DOHH2 (cell line): ENCODE results near the gene LGR6.

Source experiments
- EZH2phosphoT487 ChIP-seq: fragments of 200-600 bp; sonication (generic); IDR thresholded peaks from 2 replicates; pipeline ENCODE4 v1.6.1; 2017; ENCODE audit warnings: borderline replicate concordance, mild to moderate bottlenecking, antibody characterized with exemption, low read length, moderate library complexity, mixed read lengths
- TF ChIP-seq, protein P1 (sequence below): fragments of 200-600 bp; sonication (generic); IDR thresholded peaks from one replicate; pipeline ENCODE4 v1.5.1; 2014; ENCODE audit warnings: antibody characterized with exemption, mild to moderate bottlenecking, low read depth, low read length; ENCODE audit not compliant: poor library complexity, severe bottlenecking

DNA sequence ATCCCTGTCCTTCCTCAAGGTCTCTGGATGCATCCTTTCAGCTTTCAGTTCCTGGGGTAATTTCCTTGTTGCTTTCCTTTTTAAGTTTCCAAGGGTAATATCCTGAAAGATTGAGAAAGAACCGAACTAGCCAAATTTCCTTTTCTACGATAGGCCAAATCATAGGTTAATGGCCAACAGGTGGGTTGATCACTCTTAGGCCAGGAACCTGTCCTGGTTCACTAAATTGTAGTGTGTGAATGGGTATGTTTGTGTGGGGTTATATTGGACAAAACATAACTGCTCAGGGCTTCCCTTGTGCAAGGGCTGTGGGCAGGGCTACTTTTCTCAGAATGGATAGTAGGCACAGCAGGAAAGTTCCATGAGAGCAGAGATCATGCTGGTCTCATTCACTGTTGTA is 131.0 kb downstream of the LGR6 start:
- TF ChIP-seq, protein P1, sequence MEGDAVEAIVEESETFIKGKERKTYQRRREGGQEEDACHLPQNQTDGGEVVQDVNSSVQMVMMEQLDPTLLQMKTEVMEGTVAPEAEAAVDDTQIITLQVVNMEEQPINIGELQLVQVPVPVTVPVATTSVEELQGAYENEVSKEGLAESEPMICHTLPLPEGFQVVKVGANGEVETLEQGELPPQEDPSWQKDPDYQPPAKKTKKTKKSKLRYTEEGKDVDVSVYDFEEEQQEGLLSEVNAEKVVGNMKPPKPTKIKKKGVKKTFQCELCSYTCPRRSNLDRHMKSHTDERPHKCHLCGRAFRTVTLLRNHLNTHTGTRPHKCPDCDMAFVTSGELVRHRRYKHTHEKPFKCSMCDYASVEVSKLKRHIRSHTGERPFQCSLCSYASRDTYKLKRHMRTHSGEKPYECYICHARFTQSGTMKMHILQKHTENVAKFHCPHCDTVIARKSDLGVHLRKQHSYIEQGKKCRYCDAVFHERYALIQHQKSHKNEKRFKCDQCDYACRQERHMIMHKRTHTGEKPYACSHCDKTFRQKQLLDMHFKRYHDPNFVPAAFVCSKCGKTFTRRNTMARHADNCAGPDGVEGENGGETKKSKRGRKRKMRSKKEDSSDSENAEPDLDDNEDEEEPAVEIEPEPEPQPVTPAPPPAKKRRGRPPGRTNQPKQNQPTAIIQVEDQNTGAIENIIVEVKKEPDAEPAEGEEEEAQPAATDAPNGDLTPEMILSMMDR, result no peak
- no peak for TF ChIP-seq EZH2phosphoT487
